22Rv1 (cell line): ENCODE results near the gene FADS2.

Experiments
- ZFX ChIP-seq: fragments of 450-650 bp; IDR thresholded peaks from 2 replicates; pipeline ENCODE4 v1.6.1; 2017; ENCODE audit warnings: antibody characterized with exemption, borderline replicate concordance
- TF ChIP-seq, protein P1 (sequence below): fragments of 450-650 bp; IDR thresholded peaks from 2 replicates; pipeline ENCODE4 v1.5.1; 2017; ENCODE audit warnings: mild to moderate bottlenecking

DNA sequence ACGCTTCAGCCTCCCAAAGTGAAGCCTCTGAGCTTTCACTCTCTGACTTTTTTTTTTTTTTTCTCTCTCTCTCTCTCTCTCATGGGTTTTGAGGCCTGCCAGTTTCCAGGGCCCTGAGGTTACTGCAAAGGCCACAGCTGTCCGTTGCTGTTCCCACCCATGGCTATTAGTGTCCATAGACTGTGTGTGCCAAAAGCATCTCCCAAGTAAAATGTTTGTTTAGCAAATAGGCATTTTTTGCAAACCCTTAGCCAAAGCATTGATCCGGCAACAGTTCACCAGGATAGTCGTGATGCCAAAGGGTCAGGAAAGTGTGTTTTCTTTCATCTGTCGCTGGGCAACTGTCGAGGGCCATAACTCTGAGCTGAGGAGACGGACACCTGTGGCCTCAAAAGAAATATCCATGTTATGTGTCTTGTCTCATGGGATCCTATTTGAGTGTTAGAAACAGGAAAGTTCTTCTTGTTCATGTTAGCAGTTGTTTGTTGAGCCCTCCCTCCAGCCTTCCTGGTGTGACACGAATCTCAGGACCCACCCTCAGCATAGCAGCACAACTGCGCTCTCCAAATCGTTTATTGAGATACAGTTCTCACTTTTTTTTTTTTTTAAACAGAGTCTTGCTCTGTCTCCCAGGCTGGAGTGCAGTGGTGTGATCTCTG is 18.4 kb downstream of the FADS2 start:
- TF ChIP-seq, protein P1, sequence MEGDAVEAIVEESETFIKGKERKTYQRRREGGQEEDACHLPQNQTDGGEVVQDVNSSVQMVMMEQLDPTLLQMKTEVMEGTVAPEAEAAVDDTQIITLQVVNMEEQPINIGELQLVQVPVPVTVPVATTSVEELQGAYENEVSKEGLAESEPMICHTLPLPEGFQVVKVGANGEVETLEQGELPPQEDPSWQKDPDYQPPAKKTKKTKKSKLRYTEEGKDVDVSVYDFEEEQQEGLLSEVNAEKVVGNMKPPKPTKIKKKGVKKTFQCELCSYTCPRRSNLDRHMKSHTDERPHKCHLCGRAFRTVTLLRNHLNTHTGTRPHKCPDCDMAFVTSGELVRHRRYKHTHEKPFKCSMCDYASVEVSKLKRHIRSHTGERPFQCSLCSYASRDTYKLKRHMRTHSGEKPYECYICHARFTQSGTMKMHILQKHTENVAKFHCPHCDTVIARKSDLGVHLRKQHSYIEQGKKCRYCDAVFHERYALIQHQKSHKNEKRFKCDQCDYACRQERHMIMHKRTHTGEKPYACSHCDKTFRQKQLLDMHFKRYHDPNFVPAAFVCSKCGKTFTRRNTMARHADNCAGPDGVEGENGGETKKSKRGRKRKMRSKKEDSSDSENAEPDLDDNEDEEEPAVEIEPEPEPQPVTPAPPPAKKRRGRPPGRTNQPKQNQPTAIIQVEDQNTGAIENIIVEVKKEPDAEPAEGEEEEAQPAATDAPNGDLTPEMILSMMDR = no peak
- TF ChIP-seq ZFX = no peak
